GM12891 (cell line): ENCODE measurements around the gene QSER1.
"Not testable (repeated sequence)": the region's sequence is repeated elsewhere in the genome, so short reads cannot be mapped to it uniquely, and the experiment has no call there.

Experiments used
- POLR2A ChIP-seq: IDR thresholded peaks from 2 replicates; pipeline ENCODE4 v1.6.1; 2011; ENCODE audit warnings: low read depth, low read length, control low read depth
- POLR2AphosphoS5 ChIP-seq: IDR thresholded peaks from 2 replicates; pipeline ENCODE4 v1.6.1; 2011; ENCODE audit warnings: low read depth, low read length, control low read depth

GRCh38 chr11:32937283-32937682, 44.7 kb downstream of the QSER1 start:
- TF ChIP-seq POLR2AphosphoS5, POLR2A: not testable (repeated sequence)
